Stimulated activated effector memory CD8-positive, alpha-beta T cell treated with anti-CD3 and anti-CD28 coated beads, Interleukin-12 subunit alpha, Interleukin-12 subunit beta, amount 100 ng/mL, for 72 hours (primary cell): Measurements from ENCODE around the gene SSPN.
A peak's percentile ranks its signal among the peaks of the same experiment; 100 is the strongest.
"Not testable (repeated sequence)": the region's sequence is repeated elsewhere in the genome, so short reads cannot be mapped to it uniquely, and the experiment has no call there.

Experiments
- ATAC-seq: fragments of 150-1000 bp; cut with Tn5 transposase; 2 replicates; pipeline ENCODE4 v1.10.0; 2021
- DNase-seq, 2 donors: peaks; one replicate each; pipeline ENCODE4 v3.0.0; 2021 to 2022; ENCODE audit warnings: low spot score in 2 of 2
- H3K27ac Mint-ChIP-seq: one replicate; pipeline ENCODE4 v1.8.0; 2022; ENCODE audit warnings: mild to moderate bottlenecking, mixed read lengths
- H3K36me3 Mint-ChIP-seq: one replicate; pipeline ENCODE4 v1.8.0; 2022; ENCODE audit warnings: mild to moderate bottlenecking, mixed read lengths
- H3K4me1 Mint-ChIP-seq: one replicate; pipeline ENCODE4 v1.8.0; 2022; ENCODE audit warnings: mixed read lengths
- H3K4me3 Mint-ChIP-seq: one replicate; pipeline ENCODE4 v1.8.0; 2022; ENCODE audit warnings: mild to moderate bottlenecking, mixed read lengths
- H3K9me3 Mint-ChIP-seq: one replicate; pipeline ENCODE4 v1.8.0; 2022; ENCODE audit warnings: mixed read lengths

The SSPN gene

GRCh38 chr12:26235465-26235864, 40.1 kb downstream of the SSPN start:
- H3K4me3 Mint-ChIP-seq, H3K4me1 Mint-ChIP-seq, ATAC-seq, H3K9me3 Mint-ChIP-seq, H3K36me3 Mint-ChIP-seq, H3K27ac Mint-ChIP-seq, DNase-seq: not testable (repeated sequence)

GRCh38 chr12:26238341-26239121, 43.2 kb downstream of the SSPN start:
- Mint-ChIP-seq H3K4me3 (no peak overlapping the region), H3K27ac (no peak overlapping the region), H3K4me1 (no peaks in the 10 kb centered on the region), H3K9me3 (no peaks in the 10 kb centered on the region), H3K36me3 (no peaks in the 10 kb centered on the region)
- ATAC-seq, result peak; percentile 21
- DNase-seq, result no peak

- Mint-ChIP-seq H3K36me3 (no peaks in the 10 kb centered on the region), H3K4me1 (no peaks in the 10 kb centered on the region), H3K27ac (no peak overlapping the region), H3K4me3 (no peak overlapping the region), H3K9me3 (no peaks in the 10 kb centered on the region)
- ATAC-seq (no peak), DNase-seq (no peak)
These were observed 43.9 kb downstream of the SSPN start for GRCh38 chr12:26239122-26239851.

GRCh38 chr12:26239852-26240815, 44.8 kb downstream of the SSPN start:
- Mint-ChIP-seq H3K4me1 (no peaks in the 10 kb centered on the region), H3K4me3 (no peak overlapping the region), H3K36me3 (no peaks in the 10 kb centered on the region), H3K9me3 (no peaks in the 10 kb centered on the region), H3K27ac (no peak overlapping the region)
- DNase-seq (no peak), ATAC-seq (no peak)

- Mint-ChIP-seq H3K36me3 (no peaks in the 10 kb centered on the region), H3K4me3 (no peak overlapping the region), H3K27ac (no peak overlapping the region)
These were observed 45.7 kb downstream of the SSPN start for GRCh38 chr12:26241080-26241479.

GRCh38 chr12:26242683-26243082, 47.3 kb downstream of the SSPN start:
- H3K36me3 Mint-ChIP-seq, result no peaks in the 10 kb centered on the region
- ATAC-seq (no peak), DNase-seq (no peak)
- H3K4me1 Mint-ChIP-seq, result no peaks in the 10 kb centered on the region
- no peak overlapping the region for H3K27ac Mint-ChIP-seq
- no peak overlapping the region for H3K4me3 Mint-ChIP-seq
- no peaks in the 10 kb centered on the region for H3K9me3 Mint-ChIP-seq

More at GRCh38 chr12:26241080-26241479, 45.7 kb downstream of the SSPN start:
- ATAC-seq (no peak), DNase-seq (no peak)
- no peaks in the 10 kb centered on the region for H3K4me1 Mint-ChIP-seq
- H3K9me3 Mint-ChIP-seq, result no peaks in the 10 kb centered on the region

GRCh38 chr12:26244503-26244902, 49.1 kb downstream of the SSPN start:
- peaks cover 3% of the 10 kb centered on the region for H3K9me3 Mint-ChIP-seq
- H3K36me3 Mint-ChIP-seq, result no peaks in the 10 kb centered on the region
- no peak overlapping the region for H3K27ac Mint-ChIP-seq
- H3K4me3 Mint-ChIP-seq, result no peak overlapping the region
- DNase-seq, result no peak
- H3K4me1 Mint-ChIP-seq, result no peaks in the 10 kb centered on the region
- no peak for ATAC-seq

- Mint-ChIP-seq H3K27ac (no peak overlapping the region), H3K4me3 (no peak overlapping the region), H3K36me3 (no peaks in the 10 kb centered on the region), H3K4me1 (no peaks in the 10 kb centered on the region), H3K9me3 (peaks cover 7% of the 10 kb centered on the region)
- DNase-seq, result no peak
- ATAC-seq, result no peak
These were observed 50.0 kb downstream of the SSPN start for GRCh38 chr12:26245175-26245942.

GRCh38 chr12:26246483-26247164, 51.3 kb downstream of the SSPN start:
- no peak overlapping the region for H3K4me3 Mint-ChIP-seq
- H3K9me3 Mint-ChIP-seq, result peaks cover 7% of the 10 kb centered on the region
- peak; percentile 19 for ATAC-seq
- no peaks in the 10 kb centered on the region for H3K36me3 Mint-ChIP-seq
- H3K4me1 Mint-ChIP-seq, result no peaks in the 10 kb centered on the region
- H3K27ac Mint-ChIP-seq, result no peak overlapping the region
- DNase-seq, result no peak

- ATAC-seq (no peak), DNase-seq (no peak)
- Mint-ChIP-seq H3K4me1 (no peaks in the 10 kb centered on the region), H3K36me3 (no peaks in the 10 kb centered on the region), H3K9me3 (peaks cover 7% of the 10 kb centered on the region), H3K4me3 (no peak overlapping the region), H3K27ac (no peak overlapping the region)
These were observed 52.5 kb downstream of the SSPN start for GRCh38 chr12:26247873-26248272.

- no peak overlapping the region for H3K4me3 Mint-ChIP-seq
- H3K4me1 Mint-ChIP-seq, result no peaks in the 10 kb centered on the region
- H3K36me3 Mint-ChIP-seq, result no peaks in the 10 kb centered on the region
- no peak for ATAC-seq
- DNase-seq, result no peak
- H3K9me3 Mint-ChIP-seq, result peaks cover 7% of the 10 kb centered on the region
- H3K27ac Mint-ChIP-seq, result no peak overlapping the region
These were observed 55.4 kb downstream of the SSPN start for GRCh38 chr12:26250801-26251200.

GRCh38 chr12:26251600-26251999, 56.2 kb downstream of the SSPN start:
- ATAC-seq (no peak), DNase-seq (no peak)
- no peaks in the 10 kb centered on the region for H3K36me3 Mint-ChIP-seq
- no peaks in the 10 kb centered on the region for H3K4me1 Mint-ChIP-seq
- peaks cover 7% of the 10 kb centered on the region for H3K9me3 Mint-ChIP-seq
- no peak overlapping the region for H3K4me3 Mint-ChIP-seq
- no peak overlapping the region for H3K27ac Mint-ChIP-seq

GRCh38 chr12:26252946-26253345, 57.6 kb downstream of the SSPN start:
- no peak for DNase-seq
- H3K4me3 Mint-ChIP-seq, result no peak overlapping the region
- no peaks in the 10 kb centered on the region for H3K4me1 Mint-ChIP-seq
- H3K36me3 Mint-ChIP-seq, result no peaks in the 10 kb centered on the region
- H3K27ac Mint-ChIP-seq, result no peak overlapping the region
- ATAC-seq, result no peak
- H3K9me3 Mint-ChIP-seq, result peaks cover 7% of the 10 kb centered on the region

GRCh38 chr12:26255893-26256645, 60.7 kb downstream of the SSPN start:
- Mint-ChIP-seq H3K27ac (no peak overlapping the region), H3K4me1 (no peaks in the 10 kb centered on the region), H3K9me3 (peaks cover 6% of the 10 kb centered on the region), H3K36me3 (no peaks in the 10 kb centered on the region), H3K4me3 (no peak overlapping the region)
- DNase-seq (no peak), ATAC-seq (no peak)
